ENCODE results near the gene ACOT13.

Gene ACOT13

GRCh38 chr6:24630856-24631505 is 35.9 kb upstream of the ACOT13 start:
- Histone ChIP-seq H3K27me3 (ENCODE audit: control insufficient read depth in 3 of 3, insufficient read depth in 3 of 3, low read depth in 1 of 3, low read length in 3 of 3) (peaks cover 0 to 16% (median 0%) of the 10 kb centered on the region in 3 experiments), H3K18ac (ENCODE audit: low read length) (no peak overlapping the region)
- no CpG with 5 or more reads among the region's 5 CpGs for WGBS, 2 donors (ENCODE audit: extremely low coverage in 2 of 2, insufficient read length in 2 of 2, insufficient replicate concordance in 1 of 2)

GRCh38 chr6:24631671-24632070 is 35.2 kb upstream of the ACOT13 start:
- no peak overlapping the region for H3K23ac ChIP-seq (ENCODE audit: low read depth, low read length, poor library complexity)
- no peak overlapping the region for H3K4me2 ChIP-seq (ENCODE audit: insufficient read depth, low read length, poor library complexity, severe bottlenecking)
- no peak overlapping the region for H2BK5ac ChIP-seq (ENCODE audit: low read length)
- DNase-seq (ENCODE audit: low spot score): no peak
- no peak overlapping the region for H3K4me3 ChIP-seq (ENCODE audit: low read length in 2 of 2)
- H3K4me1 ChIP-seq (ENCODE audit: control insufficient read depth in 2 of 2, insufficient read depth in 1 of 2, low read depth in 1 of 2, low read length in 2 of 2): peaks cover 3 to 4% of the 10 kb centered on the region in 2 donors
- H2AK5ac ChIP-seq (ENCODE audit: low read depth, low read length): no peak overlapping the region
- no peak overlapping the region for H3K4ac ChIP-seq (ENCODE audit: low read length)
- no peak overlapping the region for H3K27ac ChIP-seq (replicated peaks; ENCODE audit: low read length)
- no peak overlapping the region for H4K8ac ChIP-seq (ENCODE audit: low read depth, low read length)
- no peak overlapping the region for H2AFZ ChIP-seq (ENCODE audit: low read length)
- no peak overlapping the region for H2BK12ac ChIP-seq (ENCODE audit: low read length)
- no peak overlapping the region for H2BK120ac ChIP-seq (ENCODE audit: low read depth, low read length)
- no peak overlapping the region for H3K18ac ChIP-seq (ENCODE audit: low read length)
- peaks cover 0 to 15% (median 0%) of the 10 kb centered on the region in 3 experiments for H3K27me3 ChIP-seq (ENCODE audit: control insufficient read depth in 3 of 3, insufficient read depth in 3 of 3, low read depth in 1 of 3, low read length in 3 of 3)
- no peak overlapping the region for H3K9ac ChIP-seq (ENCODE audit: low read depth, low read length, poor library complexity)
- no peak overlapping the region for H3K14ac ChIP-seq (ENCODE audit: low read length)
- no peaks in the 10 kb centered on the region for H3K79me1 ChIP-seq (ENCODE audit: low read depth, low read length)
- H3K36me3 ChIP-seq (replicated peaks in 1 of 2; ENCODE audit: control insufficient read depth in 2 of 2, insufficient read depth in 2 of 2, low read length in 2 of 2): no peaks in the 10 kb centered on the region
- no CpG with 5 or more reads among the region's 5 CpGs for WGBS, 2 donors (ENCODE audit: extremely low coverage in 2 of 2, insufficient read length in 2 of 2, insufficient replicate concordance in 1 of 2)
- peaks cover 0 to 3% of the 10 kb centered on the region in 2 donors for H3K9me3 ChIP-seq (replicated peaks in 1 of 2; ENCODE audit: control insufficient read depth in 2 of 2, insufficient read depth in 1 of 2, low read depth in 1 of 2, low read length in 2 of 2)
- no peak overlapping the region for H2BK15ac ChIP-seq (ENCODE audit: low read length)
- H4K91ac ChIP-seq (ENCODE audit: low read depth, low read length, poor library complexity): no peak overlapping the region

More at GRCh38 chr6:24630856-24631505, 35.9 kb upstream of the ACOT13 start:
- no peak overlapping the region for H4K91ac ChIP-seq (ENCODE audit: low read depth, low read length, poor library complexity)
- H3K36me3 ChIP-seq (replicated peaks in 1 of 2; ENCODE audit: control insufficient read depth in 2 of 2, insufficient read depth in 2 of 2, low read length in 2 of 2): no peaks in the 10 kb centered on the region
- no peak overlapping the region for H2BK12ac ChIP-seq (ENCODE audit: low read length)
- H3K9ac ChIP-seq (ENCODE audit: low read depth, low read length, poor library complexity): no peak overlapping the region
- H3K23ac ChIP-seq (ENCODE audit: low read depth, low read length, poor library complexity): no peak overlapping the region
- H3K4me3 ChIP-seq (ENCODE audit: low read length in 2 of 2): no peak overlapping the region
- H2BK5ac ChIP-seq (ENCODE audit: low read length): no peak overlapping the region
- H3K27ac ChIP-seq (replicated peaks; ENCODE audit: low read length): peak overlapping the region; percentile 40
- no peak for DNase-seq (ENCODE audit: low spot score)
- peaks cover 0 to 3% of the 10 kb centered on the region in 2 donors for H3K9me3 ChIP-seq (replicated peaks in 1 of 2; ENCODE audit: control insufficient read depth in 2 of 2, insufficient read depth in 1 of 2, low read depth in 1 of 2, low read length in 2 of 2)
- H3K4ac ChIP-seq (ENCODE audit: low read length): no peak overlapping the region
- H4K8ac ChIP-seq (ENCODE audit: low read depth, low read length): no peak overlapping the region
- H3K14ac ChIP-seq (ENCODE audit: low read length): no peak overlapping the region
- H3K79me1 ChIP-seq (ENCODE audit: low read depth, low read length): no peaks in the 10 kb centered on the region
- peaks cover 3 to 4% of the 10 kb centered on the region in 2 donors for H3K4me1 ChIP-seq (ENCODE audit: control insufficient read depth in 2 of 2, insufficient read depth in 1 of 2, low read depth in 1 of 2, low read length in 2 of 2)
- peak overlapping the region; percentile 67 for H2AFZ ChIP-seq (ENCODE audit: low read length)
- no peak overlapping the region for H3K4me2 ChIP-seq (ENCODE audit: insufficient read depth, low read length, poor library complexity, severe bottlenecking)
- no peak overlapping the region for H2BK15ac ChIP-seq (ENCODE audit: low read length)
- H2AK5ac ChIP-seq (ENCODE audit: low read depth, low read length): no peak overlapping the region
- no peak overlapping the region for H2BK120ac ChIP-seq (ENCODE audit: low read depth, low read length)

- H3K27me3 ChIP-seq (ENCODE audit: control insufficient read depth in 3 of 3, insufficient read depth in 3 of 3, low read depth in 1 of 3, low read length in 3 of 3): peaks cover 0 to 6% (median 0%) of the 10 kb centered on the region in 3 experiments
- H3K23ac ChIP-seq (ENCODE audit: low read depth, low read length, poor library complexity): no peak overlapping the region
- H2BK15ac ChIP-seq (ENCODE audit: low read length): no peak overlapping the region
- H2AFZ ChIP-seq (ENCODE audit: low read length): no peak overlapping the region
- H3K18ac ChIP-seq (ENCODE audit: low read length): no peak overlapping the region
- WGBS, 2 donors (ENCODE audit: extremely low coverage in 2 of 2, insufficient read length in 2 of 2, insufficient replicate concordance in 1 of 2): no CpG with 5 or more reads among the region's 1 CpG
- no peak overlapping the region for H4K91ac ChIP-seq (ENCODE audit: low read depth, low read length, poor library complexity)
- no peak overlapping the region for H2BK5ac ChIP-seq (ENCODE audit: low read length)
- H3K27ac ChIP-seq (replicated peaks; ENCODE audit: low read length): no peak overlapping the region
- H3K4me3 ChIP-seq (ENCODE audit: low read length in 2 of 2): no peak overlapping the region
- no peak overlapping the region for H3K4ac ChIP-seq (ENCODE audit: low read length)
- H4K8ac ChIP-seq (ENCODE audit: low read depth, low read length): no peak overlapping the region
- H2AK5ac ChIP-seq (ENCODE audit: low read depth, low read length): no peak overlapping the region
- H3K4me2 ChIP-seq (ENCODE audit: insufficient read depth, low read length, poor library complexity, severe bottlenecking): no peak overlapping the region
- H2BK120ac ChIP-seq (ENCODE audit: low read depth, low read length): no peak overlapping the region
- no peak for DNase-seq (ENCODE audit: low spot score)
- no peak overlapping the region for H3K14ac ChIP-seq (ENCODE audit: low read length)
- H3K79me1 ChIP-seq (ENCODE audit: low read depth, low read length): no peaks in the 10 kb centered on the region
- H3K4me1 ChIP-seq (ENCODE audit: control insufficient read depth in 2 of 2, insufficient read depth in 1 of 2, low read depth in 1 of 2, low read length in 2 of 2): peaks cover 3 to 4% of the 10 kb centered on the region in 2 donors
- no peaks in the 10 kb centered on the region for H3K36me3 ChIP-seq (replicated peaks in 1 of 2; ENCODE audit: control insufficient read depth in 2 of 2, insufficient read depth in 2 of 2, low read length in 2 of 2)
- no peak overlapping the region for H2BK12ac ChIP-seq (ENCODE audit: low read length)
- H3K9ac ChIP-seq (ENCODE audit: low read depth, low read length, poor library complexity): no peak overlapping the region
- peaks cover 0 to 3% of the 10 kb centered on the region in 2 donors for H3K9me3 ChIP-seq (replicated peaks in 1 of 2; ENCODE audit: control insufficient read depth in 2 of 2, insufficient read depth in 1 of 2, low read depth in 1 of 2, low read length in 2 of 2)
These were observed 34.3 kb upstream of the ACOT13 start for GRCh38 chr6:24632573-24632972.

GRCh38 chr6:24636681-24637080 is 30.2 kb upstream of the ACOT13 start:
- H3K14ac ChIP-seq (ENCODE audit: low read length): no peak overlapping the region
- H3K4me2 ChIP-seq (ENCODE audit: insufficient read depth, low read length, poor library complexity, severe bottlenecking): no peak overlapping the region
- no peak overlapping the region for H3K18ac ChIP-seq (ENCODE audit: low read length)

More at GRCh38 chr6:24636681-24637080, 30.2 kb upstream of the ACOT13 start:
- Histone ChIP-seq H3K23ac (ENCODE audit: low read depth, low read length, poor library complexity) (no peak overlapping the region), H3K79me1 (ENCODE audit: low read depth, low read length) (no peaks in the 10 kb centered on the region), H2BK5ac (ENCODE audit: low read length) (no peak overlapping the region), H4K8ac (ENCODE audit: low read depth, low read length) (no peak overlapping the region), H4K91ac (ENCODE audit: low read depth, low read length, poor library complexity) (no peak overlapping the region), H3K27me3 (ENCODE audit: control insufficient read depth in 3 of 3, insufficient read depth in 3 of 3, low read depth in 1 of 3, low read length in 3 of 3) (peaks cover 0 to 2% (median 0%) of the 10 kb centered on the region in 3 experiments), H3K4me3 (ENCODE audit: low read length in 2 of 2) (no peak overlapping the region), H3K27ac (replicated peaks; ENCODE audit: low read length) (no peak overlapping the region), H2BK12ac (ENCODE audit: low read length) (no peak overlapping the region), H3K9me3 (replicated peaks in 1 of 2; ENCODE audit: control insufficient read depth in 2 of 2, insufficient read depth in 1 of 2, low read depth in 1 of 2, low read length in 2 of 2) (peaks cover 0 to 7% of the 10 kb centered on the region in 2 donors), H3K9ac (ENCODE audit: low read depth, low read length, poor library complexity) (no peak overlapping the region), H2AFZ (ENCODE audit: low read length) (no peak overlapping the region), H3K4me1 (ENCODE audit: control insufficient read depth in 2 of 2, insufficient read depth in 1 of 2, low read depth in 1 of 2, low read length in 2 of 2) (peaks cover 0 to 2% of the 10 kb centered on the region in 2 donors), H3K4ac (ENCODE audit: low read length) (no peak overlapping the region), H2AK5ac (ENCODE audit: low read depth, low read length) (no peak overlapping the region), H2BK15ac (ENCODE audit: low read length) (no peak overlapping the region), H3K36me3 (replicated peaks in 1 of 2; ENCODE audit: control insufficient read depth in 2 of 2, insufficient read depth in 2 of 2, low read length in 2 of 2) (no peaks in the 10 kb centered on the region), H2BK120ac (ENCODE audit: low read depth, low read length) (no peak overlapping the region)
- DNase-seq (ENCODE audit: low spot score): no peak

All from neuronal stem cell (in vitro differentiated cells).